ENCODE data around the gene IL13. TPM values are rescaled to one million over a fixed set of nuclear protein-coding genes. Genes with fewer than 3 reads are reported as not detected.
"Not testable (repeated sequence)": the region's sequence is repeated elsewhere in the genome, so short reads cannot be mapped to it uniquely, and the experiment has no call there.

Gene IL13
- polyA plus RNA-seq, 3 donors from 2014 or later, result 0.28 TPM; not detected in 2

DNA sequence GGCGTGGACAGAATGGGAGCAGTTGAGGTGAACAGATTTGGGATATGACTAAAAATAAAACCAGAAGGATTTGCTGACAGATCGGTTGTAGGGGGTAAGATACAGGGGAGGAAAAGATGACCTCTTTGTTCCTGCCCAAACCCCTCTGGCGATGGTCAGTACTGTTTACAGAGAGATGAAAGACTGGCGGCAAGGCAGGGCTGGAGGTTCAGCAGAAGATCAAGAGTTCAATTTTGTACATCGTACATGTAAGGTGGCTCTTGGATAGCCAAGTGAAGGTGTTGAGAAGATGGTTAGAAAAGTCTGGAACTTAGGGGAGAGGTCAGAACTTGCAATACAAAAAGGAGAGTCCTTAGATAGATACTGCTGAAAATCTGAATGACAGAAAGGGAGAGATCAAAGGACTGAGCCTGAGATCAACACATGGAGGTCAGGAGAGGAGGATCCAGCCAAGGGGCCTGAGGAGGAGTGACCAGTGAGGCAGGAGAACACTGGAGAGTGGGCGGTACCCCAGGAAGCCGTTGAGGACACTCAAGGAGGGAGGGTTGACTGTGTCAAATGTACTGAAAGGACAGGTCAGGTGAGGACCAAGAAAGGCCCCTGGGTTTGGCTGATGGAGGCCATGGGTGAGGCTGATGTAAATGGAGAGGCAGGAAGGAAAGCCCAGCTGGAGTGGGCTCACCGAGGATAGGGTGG, 23.0 kb downstream of the IL13 start:
- no peak overlapping the region for H3K27ac Mint-ChIP-seq

DNA sequence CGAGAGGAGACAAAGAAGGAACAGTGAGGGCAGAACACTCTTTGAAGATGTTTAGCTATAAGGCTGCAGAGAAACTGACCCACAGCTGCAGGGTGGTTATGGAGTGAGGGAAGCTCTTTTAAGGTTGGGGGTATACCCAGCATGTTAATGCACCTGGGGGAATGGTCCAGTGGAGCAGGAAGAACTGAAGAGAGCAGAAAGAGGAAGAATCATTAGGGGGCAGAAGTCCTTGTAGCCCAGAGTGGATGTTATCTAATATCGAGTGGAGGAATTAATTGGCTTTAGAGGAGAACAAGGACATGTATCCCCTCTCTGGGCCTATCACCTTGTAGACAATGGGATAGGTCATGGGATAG, 23.5 kb downstream of the IL13 start:
- no peak for DNase-seq
- H3K4me3 Mint-ChIP-seq, result no peak overlapping the region

More for the DNA sequence above, 23.0 kb downstream of the IL13 start:
- Mint-ChIP-seq H3K36me3 (peaks cover 0 to 10% (median 0%) of the 10 kb centered on the region in 3 donors), H3K9me3 (no peaks in the 10 kb centered on the region), H3K4me3 (no peak overlapping the region), H3K4me1 (peaks cover 6 to 17% of the 10 kb centered on the region in 2 donors), H3K27me3 (ENCODE audit: low read depth in 3 of 3) (peaks cover 0 to 9% (median 0%) of the 10 kb centered on the region in 3 donors)
- DNase-seq, result no peak

DNA sequence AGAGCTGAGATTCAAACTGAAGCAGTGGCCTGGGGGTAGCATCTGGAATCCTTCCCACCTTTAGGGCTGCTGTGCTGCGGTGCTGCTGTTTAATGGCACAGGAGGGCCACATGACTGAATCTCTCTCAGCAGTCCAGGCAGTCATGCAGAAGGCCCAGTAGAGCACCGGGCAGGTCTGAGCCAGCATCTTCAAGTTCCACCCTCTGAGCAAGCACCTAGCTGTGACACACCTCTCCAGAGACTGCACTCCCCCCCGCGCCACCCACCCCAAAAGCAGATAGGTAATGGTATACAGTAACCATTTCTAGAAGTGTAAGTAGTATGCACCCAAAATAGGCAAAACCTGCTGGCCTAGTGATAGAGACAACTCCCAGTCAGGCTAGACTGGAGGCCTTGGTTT, 24.0 kb downstream of the IL13 start:
- H3K9me3 Mint-ChIP-seq, result no peaks in the 10 kb centered on the region
- peaks cover 0 to 10% (median 0%) of the 10 kb centered on the region in 3 donors for H3K36me3 Mint-ChIP-seq
- peaks cover 6 to 8% of the 10 kb centered on the region in 2 donors for H3K4me1 Mint-ChIP-seq
- peaks cover 0 to 7% (median 0%) of the 10 kb centered on the region in 3 donors for H3K27me3 Mint-ChIP-seq (ENCODE audit: low read depth in 3 of 3)
- DNase-seq, result no peak
- no peak overlapping the region for H3K27ac Mint-ChIP-seq
- no peak overlapping the region for H3K4me3 Mint-ChIP-seq

More for the DNA sequence above, 23.5 kb downstream of the IL13 start:
- Mint-ChIP-seq H3K4me1 (peaks cover 6 to 11% of the 10 kb centered on the region in 2 donors), H3K27me3 (ENCODE audit: low read depth in 3 of 3) (peaks cover 0 to 9% (median 0%) of the 10 kb centered on the region in 3 donors), H3K36me3 (peaks cover 0 to 10% (median 0%) of the 10 kb centered on the region in 3 donors), H3K27ac (no peak overlapping the region), H3K9me3 (no peaks in the 10 kb centered on the region)

- Mint-ChIP-seq H3K9me3 (no peaks in the 10 kb centered on the region), H3K4me1 (peaks cover 15 to 26% of the 10 kb centered on the region in 2 donors), H3K27ac (no peak overlapping the region), H3K27me3 (ENCODE audit: low read depth in 3 of 3) (peaks cover 0 to 7% (median 0%) of the 10 kb centered on the region in 3 donors), H3K36me3 (peaks cover 5 to 13% (median 6%) of the 10 kb centered on the region in 3 donors), H3K4me3 (no peak overlapping the region)
- DNase-seq, result no peak
Observed at GRCh38 chr5:132684491-132684890, 26.5 kb downstream of the IL13 start.

- Mint-ChIP-seq H3K4me1 (peaks cover 15 to 26% of the 10 kb centered on the region in 2 donors), H3K9me3 (no peaks in the 10 kb centered on the region), H3K27me3 (ENCODE audit: low read depth in 3 of 3) (peaks cover 0 to 6% (median 0%) of the 10 kb centered on the region in 3 donors), H3K36me3 (peaks cover 5 to 13% (median 7%) of the 10 kb centered on the region in 3 donors), H3K4me3 (no peak overlapping the region), H3K27ac (no peak overlapping the region)
- no peak for DNase-seq
Observed at GRCh38 chr5:132684922-132685720, 27.1 kb downstream of the IL13 start.

DNA sequence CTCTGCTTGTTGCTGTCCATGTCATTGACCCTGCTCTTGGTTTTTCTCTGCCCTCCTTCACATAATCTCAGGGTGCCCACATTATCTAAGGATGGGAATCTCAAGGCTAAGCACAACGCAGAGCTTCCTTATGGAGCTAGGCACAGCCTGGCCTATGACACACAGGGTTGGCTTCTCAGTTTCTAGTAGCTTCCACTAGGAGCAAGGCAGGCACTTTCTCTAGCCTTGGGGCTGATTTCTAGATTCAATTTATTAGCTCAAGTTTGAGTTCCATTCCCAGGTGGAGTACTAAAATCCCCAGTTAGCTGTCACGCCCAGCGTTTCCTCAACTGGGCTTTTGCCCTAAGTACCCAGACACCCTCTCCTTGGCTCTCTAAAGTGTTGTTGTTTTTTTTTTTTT, 28.2 kb downstream of the IL13 start:
- H3K27ac Mint-ChIP-seq, result peak overlapping the region in 1 of 6 donors; percentile 7
- H3K9me3 Mint-ChIP-seq, result no peaks in the 10 kb centered on the region
- peaks cover 5 to 7% (median 7%) of the 10 kb centered on the region in 3 donors for H3K36me3 Mint-ChIP-seq

GRCh38 chr5:132687995-132688394, 30.0 kb downstream of the IL13 start:
- peak overlapping the region in 1 of 5 donors; percentile 18 for H3K4me3 Mint-ChIP-seq
- H3K27ac Mint-ChIP-seq, result peak overlapping the region in 3 of 6 donors; percentile 28 to 65 (median 47)
- no peaks in the 10 kb centered on the region for H3K9me3 Mint-ChIP-seq
- peak; percentile 21 to 44 (median 32) for DNase-seq
- peaks cover 3 to 7% (median 5%) of the 10 kb centered on the region in 3 donors for H3K36me3 Mint-ChIP-seq
- peaks cover 24 to 39% of the 10 kb centered on the region in 2 donors for H3K4me1 Mint-ChIP-seq
- H3K27me3 Mint-ChIP-seq (ENCODE audit: low read depth in 3 of 3), result no peaks in the 10 kb centered on the region

More for the DNA sequence above, 28.2 kb downstream of the IL13 start:
- H3K27me3 Mint-ChIP-seq (ENCODE audit: low read depth in 3 of 3), result peaks cover 0 to 3% (median 0%) of the 10 kb centered on the region in 3 donors
- DNase-seq, result no peak
- H3K4me3 Mint-ChIP-seq, result no peak overlapping the region
- peaks cover 15 to 26% of the 10 kb centered on the region in 2 donors for H3K4me1 Mint-ChIP-seq

DNA sequence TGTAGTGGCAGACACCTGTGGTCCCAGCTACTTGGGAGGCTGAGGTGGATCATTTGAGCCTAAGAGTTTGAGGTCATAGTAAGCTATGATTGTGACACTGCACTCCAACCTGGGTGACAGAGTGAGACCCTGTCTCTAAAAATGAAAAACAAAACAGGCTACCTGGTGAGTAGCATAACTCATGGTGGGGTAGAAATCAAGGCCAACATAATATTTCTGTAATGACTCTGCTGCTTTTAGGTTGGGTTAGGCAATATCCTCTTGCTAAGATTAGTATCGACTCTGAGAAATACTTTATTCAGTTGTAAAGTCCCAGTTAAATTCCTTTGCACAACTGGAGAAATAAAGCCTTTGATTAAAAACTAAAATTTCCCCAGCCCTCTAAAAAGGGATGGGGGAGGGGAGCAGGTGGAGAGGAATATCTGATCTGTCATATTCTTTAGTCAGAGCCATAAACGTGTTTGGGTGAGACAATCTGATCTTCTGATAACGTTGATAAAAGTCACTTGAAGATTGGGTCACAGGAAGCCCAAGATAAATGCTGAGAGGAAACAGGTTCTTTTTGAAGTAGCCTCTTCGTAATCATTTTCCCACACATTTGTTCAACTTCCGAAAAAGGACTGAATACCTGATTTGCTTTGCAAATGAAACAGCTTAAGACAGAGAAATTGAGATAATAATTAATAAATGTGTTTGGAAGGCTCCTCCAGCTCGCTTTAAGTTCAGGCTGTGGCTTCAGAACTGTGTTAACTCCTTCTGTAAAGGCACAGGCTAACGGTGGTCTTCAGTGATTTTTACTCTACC, 30.8 kb downstream of the IL13 start:
- DNase-seq, result no peak
- Mint-ChIP-seq H3K9me3 (no peaks in the 10 kb centered on the region), H3K27me3 (ENCODE audit: low read depth in 3 of 3) (peaks cover 0 to 3% (median 0%) of the 10 kb centered on the region in 3 donors), H3K36me3 (peaks cover 3 to 7% (median 5%) of the 10 kb centered on the region in 3 donors), H3K27ac (no peak overlapping the region), H3K4me3 (no peak overlapping the region), H3K4me1 (peaks cover 25 to 40% of the 10 kb centered on the region in 2 donors)

- peaks cover 3 to 7% (median 5%) of the 10 kb centered on the region in 3 donors for H3K36me3 Mint-ChIP-seq
- H3K4me3 Mint-ChIP-seq, result no peak overlapping the region
- H3K9me3 Mint-ChIP-seq, result no peaks in the 10 kb centered on the region
Observed at GRCh38 chr5:132689513-132689912, 31.5 kb downstream of the IL13 start.

GRCh38 chr5:132690156-132690555, 32.2 kb downstream of the IL13 start:
- DNase-seq, result no peak
- Mint-ChIP-seq H3K4me3 (no peak overlapping the region), H3K4me1 (peaks cover 21 to 35% of the 10 kb centered on the region in 2 donors), H3K36me3 (peaks cover 3 to 7% (median 5%) of the 10 kb centered on the region in 3 donors), H3K9me3 (no peaks in the 10 kb centered on the region), H3K27ac (no peak overlapping the region), H3K27me3 (ENCODE audit: low read depth in 3 of 3) (peaks cover 0 to 3% (median 0%) of the 10 kb centered on the region in 3 donors)

More at GRCh38 chr5:132689513-132689912, 31.5 kb downstream of the IL13 start:
- peaks cover 25 to 40% of the 10 kb centered on the region in 2 donors for H3K4me1 Mint-ChIP-seq
- peaks cover 0 to 3% (median 0%) of the 10 kb centered on the region in 3 donors for H3K27me3 Mint-ChIP-seq (ENCODE audit: low read depth in 3 of 3)
- no peak overlapping the region for H3K27ac Mint-ChIP-seq
- DNase-seq, result no peak

DNA sequence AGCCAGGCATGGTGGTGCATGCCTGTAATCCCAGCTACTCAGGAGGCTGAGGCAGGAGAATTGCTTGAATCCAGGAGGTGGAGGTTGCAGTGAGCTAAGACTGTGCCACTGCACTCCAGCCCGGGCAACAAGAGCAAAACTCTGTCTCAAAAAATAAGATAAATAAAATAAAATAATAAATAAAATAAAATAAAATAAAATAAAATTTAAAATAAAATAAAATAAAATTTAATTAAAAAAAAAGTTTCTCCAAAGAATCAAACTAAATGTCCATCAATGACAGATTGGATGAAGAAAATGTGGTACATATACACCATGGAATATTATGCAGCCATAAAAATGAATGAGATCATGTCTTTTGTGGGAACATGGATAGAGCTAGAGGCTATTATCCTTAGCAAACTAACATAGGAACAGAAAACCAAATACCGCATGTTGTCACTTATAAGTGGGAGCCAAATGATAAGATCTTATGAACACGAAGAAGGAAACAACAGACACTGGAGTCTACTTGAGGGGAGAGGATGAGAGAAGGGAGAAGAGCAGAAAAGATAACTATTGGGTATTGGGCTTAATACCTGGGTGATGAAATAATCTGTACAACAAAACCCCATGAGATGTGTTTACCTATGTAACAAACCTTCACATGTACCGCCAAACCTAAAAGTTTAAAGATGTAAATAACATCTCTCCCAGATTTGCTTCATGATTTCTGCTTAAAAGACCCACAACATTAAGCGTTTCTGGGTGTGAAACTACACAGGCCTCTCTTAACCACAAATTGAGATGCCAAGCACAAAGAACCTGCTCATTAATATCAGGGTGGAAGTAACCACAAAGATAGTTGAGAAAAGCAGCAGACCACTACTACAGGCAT, 34.0 kb downstream of the IL13 start:
- not testable (repeated sequence) for H3K9me3 Mint-ChIP-seq; H3K27me3 Mint-ChIP-seq (ENCODE audit: low read depth in 3 of 3)
- H3K27ac Mint-ChIP-seq, result peak overlapping the region in 5 of 6 donors; percentile 2 to 72 (median 7)
- peak in 1 of 3 donors; percentile 8 for DNase-seq
- H3K4me1 Mint-ChIP-seq, result peaks cover 19 to 33% of the 10 kb centered on the region in 2 donors
- peak overlapping the region in 1 of 5 donors; percentile 10 for H3K4me3 Mint-ChIP-seq
- H3K36me3 Mint-ChIP-seq, result peaks cover 5 to 14% (median 9%) of the 10 kb centered on the region in 3 donors

DNA sequence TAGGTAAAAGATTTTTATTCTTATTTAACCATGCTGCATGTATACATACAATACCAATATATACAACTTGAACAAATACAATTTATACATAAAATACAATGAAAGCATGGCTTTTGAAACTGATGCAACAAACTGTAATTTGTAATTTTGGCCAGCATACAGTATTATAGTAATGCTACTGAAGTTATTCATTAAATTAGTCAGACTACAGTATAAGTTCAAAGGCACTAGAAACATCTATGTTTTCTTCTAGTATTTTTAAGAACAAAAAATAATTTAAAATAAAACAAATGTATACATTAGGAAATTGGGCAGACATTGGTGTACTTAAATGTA, 34.6 kb downstream of the IL13 start:
- no peak for DNase-seq
- Mint-ChIP-seq H3K36me3 (peaks cover 5 to 19% (median 14%) of the 10 kb centered on the region in 3 donors), H3K9me3 (no peaks in the 10 kb centered on the region), H3K4me1 (peaks cover 19 to 32% of the 10 kb centered on the region in 2 donors), H3K27me3 (ENCODE audit: low read depth in 3 of 3) (peaks cover 0 to 3% (median 0%) of the 10 kb centered on the region in 3 donors), H3K27ac (no peak overlapping the region), H3K4me3 (no peak overlapping the region)

Measured in immature natural killer cell (primary cell).